ENCODE measurements around the gene IFNGR1.

DNA sequence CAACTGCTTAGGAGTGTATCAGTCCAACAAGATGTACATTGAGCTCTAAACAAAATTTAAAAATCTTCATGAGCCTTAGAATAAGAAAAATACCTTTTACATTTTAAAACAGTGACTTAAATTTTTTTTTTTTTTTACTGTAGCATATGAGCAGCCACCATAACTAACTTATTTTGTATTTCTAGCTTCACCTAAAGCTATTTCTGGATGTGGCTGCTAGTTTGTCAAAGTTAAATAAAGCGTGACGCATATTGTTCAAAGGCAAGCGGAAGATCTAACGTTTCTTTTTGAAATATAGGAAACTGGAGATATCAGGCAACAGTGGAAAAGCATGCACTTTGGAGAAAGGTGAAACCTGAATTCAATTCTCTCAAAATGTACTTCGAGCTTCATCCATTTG, 42.5 kb downstream of the IFNGR1 start:
- TF ChIP-seq, protein P1, sequence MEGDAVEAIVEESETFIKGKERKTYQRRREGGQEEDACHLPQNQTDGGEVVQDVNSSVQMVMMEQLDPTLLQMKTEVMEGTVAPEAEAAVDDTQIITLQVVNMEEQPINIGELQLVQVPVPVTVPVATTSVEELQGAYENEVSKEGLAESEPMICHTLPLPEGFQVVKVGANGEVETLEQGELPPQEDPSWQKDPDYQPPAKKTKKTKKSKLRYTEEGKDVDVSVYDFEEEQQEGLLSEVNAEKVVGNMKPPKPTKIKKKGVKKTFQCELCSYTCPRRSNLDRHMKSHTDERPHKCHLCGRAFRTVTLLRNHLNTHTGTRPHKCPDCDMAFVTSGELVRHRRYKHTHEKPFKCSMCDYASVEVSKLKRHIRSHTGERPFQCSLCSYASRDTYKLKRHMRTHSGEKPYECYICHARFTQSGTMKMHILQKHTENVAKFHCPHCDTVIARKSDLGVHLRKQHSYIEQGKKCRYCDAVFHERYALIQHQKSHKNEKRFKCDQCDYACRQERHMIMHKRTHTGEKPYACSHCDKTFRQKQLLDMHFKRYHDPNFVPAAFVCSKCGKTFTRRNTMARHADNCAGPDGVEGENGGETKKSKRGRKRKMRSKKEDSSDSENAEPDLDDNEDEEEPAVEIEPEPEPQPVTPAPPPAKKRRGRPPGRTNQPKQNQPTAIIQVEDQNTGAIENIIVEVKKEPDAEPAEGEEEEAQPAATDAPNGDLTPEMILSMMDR (IDR thresholded peaks at IDR 0.05; ENCODE audit: poor library complexity) = no peak
- no peak for TF ChIP-seq EZH2 (IDR thresholded peaks at IDR 0.05; ENCODE audit: borderline replicate concordance)
